RCC 7860 (cell line): Measurements from ENCODE around the gene CDH23.

Source experiments
- DNase-seq: peaks from one replicate; pipeline ENCODE4 v3.0.0-alpha.2; 2015; ENCODE audit warnings: low spot score
- FAIRE-seq: peaks from 2 replicates; lab custom pipeline; 2012; peaks lifted over from hg19 to GRCh38; lab: Jason Lieb, UNC

The CDH23 gene

DNA sequence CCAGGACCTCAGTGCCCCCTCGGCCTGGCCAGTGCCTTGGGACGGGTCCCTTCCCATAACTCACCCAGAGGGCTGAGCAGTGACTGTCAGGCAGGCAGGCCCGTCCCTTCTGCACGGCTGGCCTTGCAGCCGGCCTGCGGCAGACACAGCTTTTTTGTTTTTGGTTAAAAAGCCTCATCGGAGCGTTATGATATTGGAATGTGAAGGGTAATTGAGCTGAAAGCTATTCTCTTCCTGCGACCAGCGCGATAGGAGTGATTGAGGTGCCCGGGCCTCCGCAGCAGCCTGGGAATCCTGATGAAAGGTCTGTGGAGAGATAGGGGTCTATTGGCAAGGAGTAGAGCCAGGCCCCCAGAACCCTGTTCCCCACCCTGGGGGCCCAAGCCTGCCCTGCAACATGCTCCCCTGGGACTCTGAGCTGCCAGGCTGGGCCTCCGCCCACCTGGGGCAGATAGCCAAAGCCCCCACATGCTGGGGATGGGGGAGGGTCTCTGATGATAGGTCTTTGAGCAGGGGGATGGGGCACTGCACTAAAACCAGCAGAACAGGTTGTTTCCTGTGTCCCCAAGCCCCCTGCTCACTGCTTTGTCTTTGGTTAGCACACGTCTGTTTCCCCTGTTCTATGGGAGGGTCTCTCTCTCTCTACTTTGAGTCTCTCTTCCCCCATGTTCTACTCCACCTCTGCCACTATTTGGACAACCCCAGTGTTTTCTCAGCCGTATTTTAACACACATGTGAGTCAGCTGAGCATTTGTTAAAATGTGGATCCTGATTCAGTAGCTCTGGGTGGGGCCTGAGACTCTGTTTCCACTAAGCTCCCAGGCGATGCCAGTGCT, 131.9 kb downstream of the CDH23 start:
- FAIRE-seq (no peak), DNase-seq (no peak)

DNA sequence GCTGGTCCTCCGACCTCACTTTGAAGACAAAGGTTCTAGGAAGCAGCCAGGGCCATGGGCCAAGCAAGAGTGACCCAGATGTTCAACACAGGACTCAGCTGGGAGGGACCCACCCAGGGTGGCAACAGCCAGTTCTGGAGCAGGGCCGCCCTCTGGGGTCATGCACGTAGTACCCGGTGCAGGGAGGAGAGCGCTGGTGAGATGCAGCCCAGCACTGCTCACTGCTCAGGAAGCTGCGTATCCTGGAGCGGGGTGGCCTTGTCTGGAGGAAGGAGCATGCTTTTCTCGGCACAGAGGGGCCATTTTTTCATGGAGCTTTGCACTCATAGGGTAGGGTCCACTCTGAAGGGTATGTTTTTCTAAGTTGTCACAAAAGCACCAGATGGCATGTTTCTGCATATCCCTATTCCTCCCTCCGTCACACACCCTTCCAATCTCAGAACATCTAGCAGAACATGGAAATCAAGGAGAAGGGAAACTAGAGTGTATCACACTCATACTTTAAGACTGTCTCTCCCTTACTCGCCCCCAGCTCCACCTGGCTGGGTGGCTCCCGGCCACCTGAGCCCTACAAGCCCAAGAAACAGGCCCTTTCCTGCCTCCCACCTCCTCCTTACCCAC, 132.6 kb downstream of the CDH23 start:
- FAIRE-seq, result no peak
- no peak for DNase-seq

DNA sequence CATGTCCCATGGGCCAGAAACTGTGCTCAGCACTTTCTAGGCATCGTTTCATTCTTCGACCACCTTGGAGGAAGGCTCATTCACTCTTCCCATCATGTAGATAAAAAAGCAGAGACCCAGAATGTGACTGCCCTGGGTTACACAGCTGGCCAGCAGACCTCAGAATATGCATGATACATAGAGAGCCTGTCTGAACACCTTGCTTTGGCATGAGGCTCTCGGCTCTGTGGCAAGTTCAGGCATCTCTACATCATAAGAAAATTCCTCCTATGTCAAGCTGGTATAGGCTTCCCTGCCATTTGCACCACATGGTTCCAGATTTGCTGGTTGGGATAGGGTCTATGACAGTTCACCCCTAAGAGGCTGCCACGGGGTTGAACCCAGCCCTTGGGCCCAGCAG, 134.1 kb downstream of the CDH23 start:
- FAIRE-seq, result no peak
- no peak for DNase-seq

DNA sequence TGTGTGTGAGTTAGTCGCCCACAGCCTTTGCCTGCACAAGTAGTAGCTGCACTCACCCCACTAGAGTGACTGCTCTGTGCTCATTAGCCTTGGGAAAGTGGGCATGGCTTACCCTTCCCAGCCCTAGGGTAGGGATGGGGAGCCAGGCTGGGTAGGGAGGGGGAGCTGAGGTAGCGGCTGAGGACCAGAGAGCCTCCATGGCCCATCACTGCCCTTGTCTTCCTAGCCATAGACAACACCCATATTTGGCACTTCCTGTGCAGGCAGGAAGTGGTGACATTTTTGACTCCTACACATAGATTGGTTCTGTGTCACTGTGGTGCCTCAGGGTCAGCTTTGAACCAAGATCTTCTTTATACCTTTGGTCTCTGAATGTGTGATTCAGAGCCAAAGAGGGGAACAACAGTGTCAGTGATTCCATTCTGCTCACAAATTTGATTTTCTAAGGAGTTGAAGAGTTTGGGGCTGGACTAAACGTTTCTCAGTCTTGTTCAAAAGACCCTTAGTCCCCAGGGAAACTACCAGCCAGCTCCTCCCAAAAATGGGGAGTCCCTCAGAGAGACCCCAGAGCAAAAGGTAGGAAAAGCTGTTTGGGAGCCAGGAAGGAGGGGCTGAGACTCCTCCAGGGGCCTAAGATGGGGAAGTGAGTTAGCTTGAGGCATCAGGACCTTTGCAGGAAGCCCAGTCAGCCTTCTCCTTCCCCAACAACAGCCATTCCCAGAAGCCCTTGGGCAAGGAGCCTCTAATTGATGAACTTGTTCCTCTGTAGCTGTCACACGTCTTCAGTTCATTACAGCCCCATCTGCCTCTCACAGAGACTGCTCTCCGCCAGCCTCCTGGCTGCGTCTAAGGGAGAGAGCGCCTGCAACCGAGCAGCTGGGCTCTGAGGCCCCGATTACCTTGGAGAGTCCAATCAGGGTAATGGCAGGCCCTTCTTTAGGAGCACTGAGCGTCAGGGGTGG, 135.0 kb downstream of the CDH23 start:
- DNase-seq (no peak), FAIRE-seq (no peak)

DNA sequence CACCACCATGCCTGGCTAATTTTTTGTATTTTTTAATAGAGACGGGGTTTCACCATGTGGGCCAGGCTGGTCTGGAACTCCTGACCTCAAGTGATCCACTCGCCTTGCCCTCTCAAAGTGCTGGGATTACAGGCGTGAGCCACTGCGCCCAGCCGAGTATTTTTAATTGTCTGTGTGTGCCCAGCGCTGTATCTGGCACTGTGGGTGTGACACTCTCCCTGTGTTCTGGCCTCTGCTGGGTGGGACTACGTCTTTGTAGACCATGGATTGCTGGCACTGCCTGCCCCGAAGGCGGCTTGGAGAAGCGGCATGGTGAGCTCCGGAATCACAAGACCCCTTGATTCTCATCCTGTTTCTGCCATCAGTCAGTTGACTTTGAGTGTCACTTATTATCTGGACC, 136.2 kb downstream of the CDH23 start:
- no peak for DNase-seq
- no peak for FAIRE-seq

DNA sequence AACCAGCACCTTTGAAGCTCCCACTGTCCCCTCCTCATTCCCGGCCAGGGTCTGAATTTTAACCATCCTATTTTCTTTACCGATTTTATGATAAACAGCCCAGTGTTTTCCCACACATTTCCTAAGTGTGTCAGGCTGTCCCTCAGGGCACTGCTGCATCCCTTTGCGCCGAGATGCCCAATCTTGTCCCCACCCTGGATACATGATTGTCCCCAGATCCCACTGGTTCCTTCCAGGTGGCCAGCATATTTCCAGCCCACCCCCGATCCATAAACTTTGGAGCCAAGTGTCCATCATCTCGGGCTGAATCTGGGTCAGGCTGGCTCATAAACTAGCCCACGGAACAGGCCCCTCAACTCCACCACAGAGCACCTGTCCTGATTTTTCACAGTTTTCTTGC, 137.2 kb downstream of the CDH23 start:
- FAIRE-seq, result no peak
- DNase-seq, result no peak

DNA sequence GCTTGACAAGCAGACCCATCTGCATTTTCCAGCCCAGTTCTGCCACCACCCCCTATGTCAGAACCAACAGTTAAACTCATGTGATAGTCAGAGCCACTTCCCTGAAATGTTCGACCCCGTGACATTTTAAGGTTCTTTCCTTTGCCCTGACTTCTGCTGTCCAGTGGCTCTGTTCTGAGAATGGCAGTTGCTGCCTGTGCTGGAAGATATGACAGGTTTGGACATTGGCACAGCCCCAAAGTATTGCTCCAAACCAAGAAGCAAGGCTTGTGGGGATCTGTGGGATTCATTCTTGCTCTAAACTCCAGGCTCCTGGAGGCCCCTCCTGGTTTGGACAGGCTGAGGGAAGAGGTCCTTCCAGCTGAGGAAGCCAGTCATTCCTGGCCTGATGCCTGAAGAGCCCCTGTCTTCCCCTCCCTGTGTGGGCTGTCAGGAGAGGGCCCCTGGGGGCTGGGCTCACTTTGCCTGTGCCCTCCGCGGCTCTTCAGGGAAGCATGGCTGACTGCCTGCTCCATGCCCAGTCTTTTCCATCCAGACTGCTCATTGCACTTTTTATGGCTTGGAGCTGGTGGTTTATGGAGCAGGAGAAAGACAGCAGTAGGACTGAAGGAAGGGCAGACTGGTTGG, 138.0 kb downstream of the CDH23 start:
- DNase-seq (no peak), FAIRE-seq (no peak)

DNA sequence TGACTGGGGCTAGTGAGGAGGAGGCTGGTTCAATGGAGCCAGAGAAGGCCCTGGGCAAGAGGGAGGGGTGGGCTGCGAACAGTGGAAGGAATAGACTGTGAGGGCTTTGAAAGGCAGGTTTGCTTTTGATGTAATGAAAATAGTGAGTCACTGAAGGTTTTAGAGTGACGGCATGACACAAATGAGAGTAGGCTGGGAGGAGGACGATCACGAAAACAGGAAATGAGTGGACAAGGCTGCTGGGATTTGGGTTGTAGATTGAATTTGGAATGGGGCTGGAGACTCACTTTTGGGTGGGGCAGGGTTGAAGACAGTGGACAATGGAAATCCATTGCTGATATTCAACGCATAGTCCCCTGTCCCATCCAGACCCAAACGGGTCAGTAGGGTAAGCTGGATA, 139.6 kb downstream of the CDH23 start:
- DNase-seq, result no peak

DNA sequence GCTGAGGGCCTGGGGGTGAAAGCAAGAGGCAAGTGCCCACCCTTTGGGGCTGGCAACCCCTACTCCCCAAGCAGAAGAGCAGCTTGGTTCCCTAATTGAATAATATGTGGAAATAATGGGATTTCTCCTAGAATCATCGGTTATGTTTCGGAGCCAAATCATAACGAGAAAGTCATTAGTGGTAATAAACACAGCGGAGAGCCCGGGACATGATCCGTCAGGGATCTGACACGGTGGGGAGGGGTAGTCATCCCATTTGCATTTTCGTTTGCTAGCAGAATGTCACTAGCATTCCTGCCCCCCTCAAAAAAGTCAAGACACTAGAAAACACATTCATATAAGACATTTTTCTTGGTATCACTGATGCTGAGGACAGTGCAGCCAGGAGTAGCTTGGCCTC, 140.4 kb downstream of the CDH23 start:
- no peak for FAIRE-seq
- DNase-seq, result no peak

More for the DNA sequence above, 139.6 kb downstream of the CDH23 start:
- FAIRE-seq, result no peak

DNA sequence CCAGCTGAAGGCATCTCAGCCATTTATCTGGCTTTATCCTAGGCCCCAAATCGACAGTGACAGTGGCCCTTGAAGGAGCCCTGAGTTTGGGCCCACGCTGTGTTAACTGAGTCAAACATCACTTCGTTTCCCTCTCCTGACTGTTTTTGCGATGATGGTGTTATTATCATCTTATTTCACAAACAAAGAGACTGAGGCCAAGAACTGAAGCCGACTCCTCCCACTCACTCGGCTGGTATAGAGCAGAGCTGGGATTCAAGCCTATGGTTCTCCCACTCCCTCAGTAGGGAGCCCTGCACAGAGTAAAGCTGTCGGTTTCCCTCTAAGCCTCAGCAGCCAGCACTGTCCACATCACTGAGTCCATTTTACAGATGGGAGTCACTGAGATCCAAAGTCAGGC, 141.0 kb downstream of the CDH23 start:
- DNase-seq (no peak), FAIRE-seq (no peak)

DNA sequence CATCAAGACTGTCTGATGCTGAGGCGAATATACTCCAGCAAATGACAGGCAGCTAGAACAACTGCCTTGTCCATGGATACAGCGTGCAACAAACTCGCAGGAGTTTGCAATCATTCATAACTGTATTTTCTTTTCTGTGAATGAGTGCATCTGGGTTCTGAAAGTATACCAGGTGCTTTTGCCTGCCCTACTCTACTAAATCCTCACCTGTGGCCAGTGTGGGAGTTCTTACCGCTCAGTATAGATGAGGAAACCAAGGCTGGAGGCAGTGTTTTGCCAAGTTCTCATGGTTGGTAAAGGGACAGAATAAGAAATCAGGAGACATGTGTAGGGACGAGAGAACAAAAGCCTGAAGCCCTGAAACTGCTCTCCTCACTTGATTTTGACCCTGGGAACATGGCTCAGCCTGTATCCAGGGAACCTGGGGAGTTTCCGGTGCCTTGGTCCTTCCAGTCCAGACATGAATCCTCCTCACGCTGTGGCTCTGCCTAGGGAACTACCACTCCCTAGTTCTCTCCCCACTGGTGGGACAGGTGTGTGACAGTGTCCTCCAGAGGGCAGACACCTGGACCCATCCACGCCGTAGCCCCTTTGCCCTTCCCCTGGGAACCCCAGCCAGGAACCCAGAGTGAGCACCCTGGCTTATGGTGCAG, 142.0 kb downstream of the CDH23 start:
- DNase-seq, result no peak
- FAIRE-seq, result no peak

DNA sequence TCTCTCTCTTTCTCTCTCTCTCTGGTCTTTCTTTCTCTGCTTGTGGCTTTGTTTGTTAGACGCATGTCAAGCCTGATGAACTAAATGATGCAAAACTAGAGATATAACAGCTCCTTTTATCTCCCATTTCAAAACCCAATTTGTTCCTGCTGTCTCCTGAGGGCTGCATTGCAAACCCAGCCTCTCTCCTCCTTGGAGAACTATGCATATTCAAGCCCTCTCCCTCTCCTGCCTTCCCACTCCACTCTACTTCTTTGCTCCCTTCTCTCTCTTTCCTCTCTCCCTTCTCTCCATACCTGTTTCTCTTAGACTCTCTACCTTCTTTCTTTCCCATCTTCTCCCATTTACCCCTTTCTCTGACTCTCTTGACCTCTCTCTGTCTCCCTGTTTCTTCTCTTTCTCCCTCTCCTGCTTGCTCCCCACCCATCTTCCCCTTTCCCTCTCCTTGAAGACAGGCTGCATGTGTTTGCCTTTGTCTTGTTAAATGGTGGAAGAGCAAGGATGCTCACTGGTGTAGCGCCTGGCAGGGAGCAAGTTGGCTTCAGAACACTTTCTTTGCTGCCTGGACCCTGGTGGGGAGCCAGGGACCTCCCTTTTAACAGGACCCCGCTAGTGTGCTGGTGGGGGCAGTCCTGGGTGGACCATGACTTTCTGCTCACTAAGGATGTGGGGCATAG, 142.9 kb downstream of the CDH23 start:
- no peak for FAIRE-seq
- DNase-seq, result no peak

DNA sequence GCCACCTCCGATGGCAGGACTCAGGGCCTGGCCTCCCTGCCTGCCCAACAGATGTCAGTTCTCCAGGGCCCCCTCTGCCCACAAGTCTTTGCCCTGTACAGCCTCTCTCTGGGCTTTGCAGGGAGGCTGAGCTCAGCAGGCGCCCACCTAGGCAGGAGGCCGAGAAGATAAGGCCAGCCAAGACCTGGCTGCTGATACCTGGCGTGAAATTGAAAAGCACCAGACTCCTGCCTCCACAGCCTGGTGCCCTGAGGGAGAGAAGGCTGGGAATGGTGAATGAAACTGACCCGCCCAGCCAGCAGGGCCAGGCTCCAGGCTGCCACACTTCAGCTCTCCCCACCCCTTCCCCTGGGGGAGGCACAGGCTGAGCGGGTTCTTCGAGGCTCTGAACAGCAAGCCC, 145.8 kb downstream of the CDH23 start:
- FAIRE-seq (no peak), DNase-seq (no peak)

DNA sequence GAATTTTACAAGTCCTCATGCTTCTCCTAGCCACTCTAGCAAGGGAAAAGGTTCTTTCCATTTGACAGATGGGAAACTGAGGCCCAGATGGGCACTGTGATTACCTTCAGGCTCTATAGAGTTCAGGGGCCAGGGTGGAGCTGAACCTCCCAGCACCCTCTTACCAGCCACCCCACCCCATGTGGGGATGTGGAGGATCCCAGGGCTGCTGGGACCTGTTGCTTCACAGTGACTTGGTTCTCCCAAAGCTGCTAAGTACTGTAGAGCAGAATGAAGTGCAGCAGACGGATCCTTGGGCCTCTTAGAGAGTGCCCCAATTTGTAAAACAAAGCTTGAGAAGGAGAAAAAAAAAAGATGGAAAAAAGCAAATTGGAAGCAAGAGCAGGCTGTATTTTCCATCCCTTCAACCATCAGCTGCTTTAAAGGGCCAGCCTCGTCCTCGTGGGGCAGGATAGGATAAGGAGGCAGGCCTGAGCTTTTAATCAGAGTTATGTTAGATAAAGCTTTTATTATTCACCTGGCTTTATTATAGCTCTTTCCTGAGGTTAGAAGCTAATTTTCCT, 147.0 kb downstream of the CDH23 start:
- no peak for DNase-seq
- no peak for FAIRE-seq

DNA sequence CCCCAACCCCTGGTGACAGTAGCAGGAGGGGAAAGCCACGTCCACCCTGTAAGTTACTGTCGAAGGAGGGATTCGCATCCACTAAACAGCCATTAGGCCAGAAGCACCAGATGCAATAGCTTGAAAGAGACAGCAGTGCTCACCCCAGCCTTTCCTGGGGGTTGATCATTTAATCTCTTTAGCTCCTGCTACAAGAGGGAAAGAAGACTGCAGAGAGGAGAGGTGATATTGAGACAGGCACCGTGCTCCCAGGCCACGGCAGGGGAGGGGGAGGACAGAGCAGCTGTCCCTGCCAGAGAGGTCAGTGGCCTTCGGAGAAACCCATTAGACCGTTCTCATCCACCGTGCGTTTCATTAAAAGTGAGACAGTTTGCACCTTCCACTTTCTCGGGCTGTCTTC, 148.3 kb downstream of the CDH23 start:
- FAIRE-seq (no peak), DNase-seq (no peak)

DNA sequence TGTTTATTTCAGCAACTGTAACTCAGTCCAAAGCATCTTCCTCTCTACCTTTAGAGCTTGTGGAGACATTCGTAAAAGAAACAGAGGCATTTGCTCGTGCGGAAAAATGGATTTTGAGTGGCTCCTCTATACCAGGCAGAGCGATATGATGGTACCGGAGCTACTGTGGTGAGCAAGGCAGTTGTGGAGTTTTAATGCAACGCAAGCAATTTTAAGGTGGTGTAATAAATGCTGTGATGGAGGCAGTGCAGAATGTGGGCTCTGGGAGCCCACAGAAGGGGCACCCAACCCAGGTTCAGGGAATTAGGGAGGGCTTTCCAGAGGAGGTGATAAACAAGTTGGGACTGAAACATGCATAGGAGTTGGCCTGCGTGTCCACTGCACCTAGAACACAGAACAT, 149.5 kb downstream of the CDH23 start:
- no peak for DNase-seq
- no peak for FAIRE-seq

DNA sequence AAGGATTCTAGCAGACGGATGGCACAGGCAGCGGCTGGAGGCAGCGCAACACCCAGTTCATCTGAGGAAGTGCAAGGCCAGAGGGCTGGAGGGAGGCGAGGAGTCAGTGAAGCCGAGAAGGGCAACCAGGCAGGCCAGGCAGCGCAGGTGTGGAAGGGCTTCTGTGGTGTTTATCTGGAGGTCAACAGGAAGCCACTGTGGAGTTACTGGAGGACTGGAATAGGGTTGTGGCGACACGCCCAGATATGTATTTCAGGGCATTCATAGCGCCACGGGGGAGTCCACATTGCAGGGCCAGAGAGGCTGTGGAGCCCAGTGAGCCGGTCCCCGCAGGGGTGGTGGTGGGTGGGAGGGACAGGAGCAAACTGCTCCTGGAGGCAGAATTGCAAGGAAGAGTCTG, 150.6 kb downstream of the CDH23 start:
- no peak for FAIRE-seq
- DNase-seq, result no peak

DNA sequence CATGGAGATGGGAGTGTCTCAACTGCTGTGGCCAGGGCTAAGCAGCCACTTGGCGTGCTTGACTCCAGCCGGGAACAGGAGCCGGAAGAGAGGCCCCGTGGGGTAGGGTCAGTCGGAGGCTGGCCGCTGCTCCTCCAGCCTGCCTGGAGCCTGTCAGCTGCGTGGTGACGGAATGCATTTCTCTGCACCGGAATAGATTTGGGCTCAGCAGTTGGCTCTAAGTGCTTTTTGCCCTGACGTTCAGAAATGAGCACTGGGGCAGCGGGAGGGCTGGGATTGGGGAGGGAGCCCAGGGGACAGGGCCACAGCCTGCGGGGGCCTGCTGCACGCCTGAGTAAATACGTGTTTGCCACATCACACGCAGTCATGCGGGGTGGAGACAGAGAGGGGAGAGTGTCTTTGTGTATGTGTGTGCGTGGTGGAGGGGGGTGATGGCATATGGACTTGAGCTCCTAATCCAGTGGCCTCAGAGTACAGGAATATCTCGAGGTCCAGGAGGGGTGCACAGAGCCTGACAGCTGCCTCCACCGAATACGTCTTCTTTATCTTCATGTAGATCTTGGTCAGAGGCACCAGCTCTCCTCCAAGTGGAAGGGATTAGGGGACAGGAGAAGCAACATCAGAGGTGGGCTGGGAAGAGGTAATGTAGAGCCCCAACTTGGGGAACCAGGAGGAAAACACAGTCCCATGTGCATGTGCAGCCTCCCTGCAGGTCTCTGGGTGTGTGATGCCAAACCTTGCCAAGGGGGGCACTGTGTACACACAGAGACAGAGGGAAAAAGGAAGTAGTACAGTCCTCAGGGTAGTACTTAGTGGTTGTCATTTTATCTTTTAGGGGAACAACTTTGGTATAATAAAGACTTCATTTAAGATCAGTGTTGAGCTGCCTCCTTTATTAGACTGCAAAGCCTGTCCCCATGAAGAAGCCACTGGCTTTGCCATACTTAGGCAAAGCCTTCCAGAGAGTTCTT, 151.4 kb downstream of the CDH23 start:
- no peak for FAIRE-seq
- no peak for DNase-seq
